Endothelial cell of umbilical vein (primary cell): ENCODE data around the gene CYP27A1. TPM values are rescaled to one million over a fixed set of nuclear protein-coding genes. Genes with fewer than 3 reads are reported as not detected.

Experiments used
- BruUV-seq: library from RNA; stranded (reverse); fragments of 400-500 nt; replicated peaks from 2 replicates; lab custom pipeline; 2021; lab: Mats Ljungman, UMichigan
- CTCF ChIA-PET: fragments of 300-600, 350-600 bp; sonication (Branson Sonifier 250); formaldehyde crosslinking; loops from one replicate; lab custom pipeline; 2021; ENCODE audit warnings: antibody characterized with exemption, inconsistent platforms; lab: Charles Lee
- POLR2A ChIA-PET: fragments of 300-600, 350-600 bp; sonication (Branson Sonifier 250); formaldehyde crosslinking; loops from one replicate; lab custom pipeline; 2021; ENCODE audit warnings: antibody characterized with exemption, inconsistent platforms; lab: Charles Lee
- DNase-seq: peaks from one replicate; pipeline ENCODE4 v3.0.0-alpha.2; 2011; ENCODE audit warnings: low read depth, low spot score
- FAIRE-seq: peaks from 2 replicates; lab custom pipeline; 2011; peaks lifted over from hg19 to GRCh38; lab: Jason Lieb, UNC
- H2AFZ ChIP-seq: 2 replicates; pipeline ENCODE4 v1.6.0; 2012; ENCODE audit warnings: low read depth, low read length, control low read depth, inconsistent platforms
- H3K27ac ChIP-seq: 2 replicates; pipeline ENCODE4 v1.5.1; 2011; ENCODE audit warnings: low read depth, mild to moderate bottlenecking, control low read depth, low read length, moderate library complexity; ENCODE audit not compliant: insufficient read depth
- H3K27me3 ChIP-seq, 2 experiments: 2 replicates each; pipeline versions ENCODE4 v1.6.0 to v1.6.1; 2011; ENCODE audit warnings: low read length in 2 of 2, mixed read lengths in 1 of 2; ENCODE audit not compliant: control insufficient read depth in 2 of 2, insufficient read depth in 2 of 2
- H3K36me3 ChIP-seq, 2 experiments: 2 replicates in 1 of 2; 3 replicates in 1 of 2; pipeline ENCODE4 v1.5.1; 2011; ENCODE audit warnings: low read length in 2 of 2, mild to moderate bottlenecking in 1 of 2, moderate library complexity in 1 of 2; ENCODE audit not compliant: control insufficient read depth in 2 of 2, insufficient read depth in 2 of 2; ENCODE audit errors: extremely low read depth in 1 of 2
- H3K4me1 ChIP-seq: 3 replicates; pipeline ENCODE4 v1.5.1; 2011; ENCODE audit warnings: mild to moderate bottlenecking, low read length; ENCODE audit not compliant: control insufficient read depth, insufficient read depth; ENCODE audit errors: extremely low read depth
- H3K4me2 ChIP-seq: 2 replicates; pipeline ENCODE4 v1.6.1; 2011; ENCODE audit warnings: low read length, control low read depth, mixed read lengths; ENCODE audit not compliant: insufficient read depth
- H3K4me3 ChIP-seq, 3 experiments: fragments of 200-600 bp in 1 of 3; sonication (generic), shearing (Covaris generic) in 1 of 3; replicated peaks in 1 of 3; 2 replicates each; pipeline ENCODE4 v1.5.1; 2011 to 2016; ENCODE audit warnings: control low read depth in 3 of 3, low read length in 3 of 3, mild to moderate bottlenecking in 2 of 3, inconsistent platforms in 1 of 3, low read depth in 1 of 3, moderate library complexity in 1 of 3; ENCODE audit not compliant: insufficient read depth in 1 of 3
- H3K79me2 ChIP-seq: 2 replicates; pipeline ENCODE4 v1.6.0; 2012; ENCODE audit warnings: low read length, inconsistent platforms; ENCODE audit not compliant: control insufficient read depth, insufficient read depth
- H3K9ac ChIP-seq: replicated peaks from 2 replicates; pipeline ENCODE3; 2011; ENCODE audit warnings: low read length, control low read depth; ENCODE audit not compliant: insufficient read depth; ENCODE audit errors: extremely low read depth
- H3K9me1 ChIP-seq: replicated peaks from 3 replicates; pipeline ENCODE4 v1.6.0; 2011; ENCODE audit warnings: mild to moderate bottlenecking, low read length; ENCODE audit not compliant: control insufficient read depth, insufficient read depth; ENCODE audit errors: extremely low read depth
- H3K9me3 ChIP-seq: replicated peaks from 2 replicates; pipeline ENCODE4 v1.5.1; 2012; ENCODE audit warnings: low read length, inconsistent platforms; ENCODE audit not compliant: control insufficient read depth, insufficient read depth
- H4K20me1 ChIP-seq: replicated peaks from 2 replicates; pipeline ENCODE3; 2011; ENCODE audit warnings: mild to moderate bottlenecking, low read length; ENCODE audit not compliant: control insufficient read depth, insufficient read depth; ENCODE audit errors: extremely low read depth
- CTCF ChIP-seq, 2 donors: IDR thresholded peaks; 1 replicate in 1 of 2; 2 replicates in 1 of 2; pipeline ENCODE4 v1.5.1; 2011; ENCODE audit warnings: low read length in 2 of 2, mild to moderate bottlenecking in 2 of 2, moderate library complexity in 2 of 2, control low read depth in 1 of 2, inconsistent platforms in 1 of 2, low read depth in 1 of 2; ENCODE audit not compliant: insufficient read depth in 1 of 2; ENCODE audit errors: extremely low read depth in 1 of 2
- FOS ChIP-seq: IDR thresholded peaks from 2 replicates; pipeline ENCODE4 v1.6.1; 2011; ENCODE audit warnings: mild to moderate bottlenecking, low read length, moderate library complexity, borderline replicate concordance; ENCODE audit not compliant: insufficient read depth
- GATA2 ChIP-seq: IDR thresholded peaks from 2 replicates; pipeline ENCODE4 v1.7.0; 2011; ENCODE audit warnings: low read depth, mild to moderate bottlenecking, moderate library complexity, mixed read lengths, low read length; ENCODE audit not compliant: insufficient read length, insufficient read depth
- JUN ChIP-seq: IDR thresholded peaks from 2 replicates; pipeline ENCODE4 v1.6.1; 2011; ENCODE audit warnings: borderline replicate concordance, low read depth; ENCODE audit not compliant: insufficient read length, insufficient read depth
- MAX ChIP-seq: IDR thresholded peaks from 2 replicates; pipeline ENCODE4 v1.6.1; 2011; ENCODE audit not compliant: insufficient read depth, insufficient read length
- MYC ChIP-seq: IDR thresholded peaks from one replicate; pipeline ENCODE4 v1.6.1; 2011; ENCODE audit warnings: mild to moderate bottlenecking, low read depth, low read length
- POLR2A ChIP-seq: IDR thresholded peaks from 2 replicates; pipeline ENCODE4 v1.6.1; 2012; ENCODE audit warnings: low read depth, mild to moderate bottlenecking, control low read depth, low read length
- dilution Hi-C: fragments of 300-500 bp; cut with MboI; formaldehyde crosslinking; loops from one replicate; pipeline ENCODE4 v1.15.0; 2019; ENCODE audit warnings: low sequenced_read_pairs; ENCODE audit not compliant: extremely low pct_ligation_motif_present
- intact Hi-C: fragments of 100-400 bp; cut with micrococcal nuclease; formaldehyde crosslinking; loops from one replicate; pipeline ENCODE4 v1.10.0; 2022
- polyA plus RNA-seq, 4 experiments: library from polyadenylated mRNA; depleted of rRNA in 3 of 4; stranded (reverse) in 3 of 4; unstranded in 1 of 4; fragments of >200 nt; gene quantifications; 2 replicates each; pipeline versions ENCODE4 v1.2.1 to v1.2.3, GENCODE V29; 2011 to 2012; ENCODE audit warnings: missing spikeins in 1 of 4
- total RNA-seq: library from RNA; stranded (reverse); gene quantifications from 2 replicates; pipeline ENCODE4 v1.2.3, GENCODE V29; 2021

Gene CYP27A1
- total and polyA plus RNA-seq, 2 donors (not counting 3 experiments of a cell fraction or from before 2014, with no cell fraction given) = 15.1 to 34.9 TPM

GRCh38 chr2:218826791-218827190 is 44.8 kb downstream of the CYP27A1 start:
- Histone ChIP-seq H3K9me3 (no peaks in the 10 kb centered on the region), H3K27ac (no peak overlapping the region), H3K4me1 (peaks cover 2% of the 10 kb centered on the region), H4K20me1 (no peaks in the 10 kb centered on the region), H3K9ac (no peak overlapping the region), H3K4me2 (no peak overlapping the region), H3K27me3 (peaks cover 0 to 1% of the 10 kb centered on the region in 2 experiments), H3K4me3 (no peak overlapping the region), H3K79me2 (no peaks in the 10 kb centered on the region), H2AFZ (no peak overlapping the region), H3K9me1 (no peaks in the 10 kb centered on the region), H3K36me3 (no peaks in the 10 kb centered on the region)
- dilution Hi-C loops = no loop called here
- intact Hi-C loops = no loop called here
- CTCF ChIA-PET = no interaction called here
- FAIRE-seq (no peak), DNase-seq (no peak)
- TF ChIP-seq FOS = no peak
- no peak for TF ChIP-seq MYC
- TF ChIP-seq POLR2A = no peak
- no peak for TF ChIP-seq JUN
- TF ChIP-seq MAX = no peak
- TF ChIP-seq GATA2 = no peak
- BruUV-seq = no TSS peak
- POLR2A ChIA-PET = no interaction called here

- BruUV-seq = no TSS peak
- Histone ChIP-seq H3K27ac (no peak overlapping the region), H3K79me2 (no peaks in the 10 kb centered on the region), H3K4me1 (peaks cover 13% of the 10 kb centered on the region), H3K4me3 (no peak overlapping the region), H3K27me3 (no peaks in the 10 kb centered on the region), H3K4me2 (no peak overlapping the region), H3K9me3 (no peaks in the 10 kb centered on the region), H3K9ac (no peak overlapping the region), H2AFZ (no peak overlapping the region), H3K36me3 (no peaks in the 10 kb centered on the region), H4K20me1 (no peaks in the 10 kb centered on the region), H3K9me1 (no peaks in the 10 kb centered on the region)
- POLR2A ChIA-PET = no interaction called here
- dilution Hi-C loops (no loop called here), intact Hi-C loops (no loop called here)
- CTCF ChIA-PET = interaction anchor here (1.3 kb wide), 1 partner anchor 17 kb away, joined by 3 read pairs; no protein-coding TSS in a partner anchor
- DNase-seq (no peak), FAIRE-seq (no peak)
- TF ChIP-seq GATA2 (no peak), MAX (no peak), CTCF (IDR thresholded peaks at IDR 0.05; ENCODE audit: extremely low read depth in 1 of 2, insufficient read depth in 1 of 2, low read depth in 1 of 2, low read length in 2 of 2) (no peak)
Measured at GRCh38 chr2:218827701-218828476, 45.9 kb downstream of the CYP27A1 start.
